Stimulated activated naive CD8-positive, alpha-beta T cell treated with anti-CD3 and anti-CD28 coated beads, Interleukin-15, Interleukin-2, amounts not matched to agents 100 ng/mL and 50 ng/mL, for 24 hours (primary cell): ENCODE results near the gene ADAM19.

Source experiments
- H3K27ac Mint-ChIP-seq: one replicate; pipeline ENCODE4 v1.8.0; 2021; ENCODE audit warnings: mild to moderate bottlenecking, mixed read lengths
- H3K27me3 Mint-ChIP-seq: one replicate; pipeline ENCODE4 v1.8.0; 2021; ENCODE audit warnings: mixed read lengths
- H3K36me3 Mint-ChIP-seq: one replicate; pipeline ENCODE4 v1.8.0; 2021; ENCODE audit warnings: low read depth, mixed read lengths
- H3K4me1 Mint-ChIP-seq: one replicate; pipeline ENCODE4 v1.8.0; 2021; ENCODE audit warnings: low read depth, mixed read lengths
- H3K4me3 Mint-ChIP-seq: one replicate; pipeline ENCODE4 v1.8.0; 2021; ENCODE audit warnings: mild to moderate bottlenecking, mixed read lengths
- H3K9me3 Mint-ChIP-seq: one replicate; pipeline ENCODE4 v1.8.0; 2021; ENCODE audit warnings: mixed read lengths

ADAM19 gene

DNA sequence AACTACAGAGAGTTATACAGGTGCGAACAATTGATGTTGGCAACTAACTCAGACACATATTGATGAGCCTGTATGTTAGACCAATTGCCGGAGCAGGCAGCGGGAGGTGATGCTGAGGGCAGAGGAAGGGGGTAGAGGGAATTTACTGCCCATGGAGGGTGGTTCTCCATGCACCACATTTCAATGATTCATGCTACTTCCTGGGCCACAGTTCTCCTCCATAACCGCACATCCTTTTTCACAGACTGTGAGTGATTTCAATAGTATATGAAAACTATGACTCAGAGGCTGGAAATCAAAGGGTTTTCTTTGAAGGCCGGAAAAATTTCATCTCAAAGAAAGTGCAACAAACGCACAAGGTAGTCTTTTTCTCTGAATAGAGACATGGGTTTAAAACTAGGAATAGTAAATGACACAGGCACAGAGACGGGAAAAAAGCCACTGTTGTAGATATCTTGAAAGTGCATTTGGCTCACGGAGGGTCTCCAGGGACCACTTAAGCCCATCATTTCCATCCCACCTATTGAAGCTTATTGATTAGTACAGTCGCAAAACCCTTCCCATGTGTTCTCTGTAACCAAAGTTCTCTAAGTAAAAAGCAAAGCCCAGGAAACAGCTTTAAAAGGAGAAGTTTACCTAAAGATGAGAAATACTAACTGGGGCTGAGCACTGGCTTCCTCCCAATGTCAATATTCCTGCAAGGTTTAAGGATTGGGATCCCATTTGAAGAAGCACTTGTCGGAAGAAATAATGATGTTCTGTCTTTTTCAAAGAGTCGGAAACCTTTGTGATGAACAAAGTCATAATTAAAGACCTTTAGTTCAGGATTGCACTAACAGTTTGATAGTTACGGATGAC lies 28.0 kb upstream of the ADAM19 start:
- H3K4me1 Mint-ChIP-seq = peaks cover 90% of the 10 kb centered on the region
- peak overlapping the region; percentile 58 for H3K4me3 Mint-ChIP-seq
- peak overlapping the region; percentile 95 for H3K27ac Mint-ChIP-seq
- H3K27me3 Mint-ChIP-seq = peaks cover 3% of the 10 kb centered on the region
- peaks cover 4% of the 10 kb centered on the region for H3K36me3 Mint-ChIP-seq
- no peaks in the 10 kb centered on the region for H3K9me3 Mint-ChIP-seq

DNA sequence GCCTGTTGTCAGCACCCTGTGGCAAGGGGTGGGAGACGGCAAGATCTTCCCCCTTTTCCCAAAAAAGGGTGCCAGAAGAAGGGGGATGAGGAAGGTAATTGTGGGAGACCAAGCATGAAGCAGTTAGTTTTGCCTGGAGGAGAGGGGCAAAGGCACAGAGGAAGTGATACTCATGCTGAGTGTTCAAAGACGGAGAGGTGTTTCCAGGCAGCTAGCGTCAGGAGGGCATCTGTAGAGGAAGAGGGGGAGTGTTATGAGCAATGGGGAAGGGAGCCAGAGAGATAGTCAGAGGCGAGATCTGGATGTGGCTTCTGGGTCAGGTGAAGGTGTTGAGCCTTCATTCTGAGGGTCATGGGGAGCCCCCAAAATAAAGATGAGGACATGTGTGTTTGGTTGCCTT lies 26.9 kb upstream of the ADAM19 start:
- Mint-ChIP-seq H3K27me3 (no peaks in the 10 kb centered on the region), H3K27ac (peak overlapping the region; percentile 95), H3K4me3 (peak overlapping the region; percentile 58), H3K9me3 (no peaks in the 10 kb centered on the region), H3K36me3 (no peaks in the 10 kb centered on the region), H3K4me1 (peaks cover 90% of the 10 kb centered on the region)

DNA sequence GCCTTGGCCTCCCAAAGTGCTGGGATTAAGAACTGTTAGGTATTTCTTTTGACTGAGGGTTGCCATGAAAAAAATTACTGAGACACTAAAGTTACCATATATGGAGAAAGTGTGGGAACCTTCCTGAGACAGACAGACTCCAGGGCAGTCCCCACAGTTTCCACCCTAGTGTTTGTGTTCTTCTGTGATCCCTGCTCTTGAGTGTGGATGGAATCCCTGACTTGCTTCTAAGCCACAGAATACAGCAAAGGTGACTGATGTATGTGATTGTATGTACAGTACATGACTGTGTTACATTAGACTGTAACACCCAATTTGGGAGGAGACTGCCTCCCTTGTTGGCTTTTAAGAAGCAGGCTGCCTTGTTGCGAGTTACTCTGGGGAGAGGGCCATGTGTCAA lies 24.7 kb upstream of the ADAM19 start:
- Mint-ChIP-seq H3K27me3 (no peaks in the 10 kb centered on the region), H3K27ac (peak overlapping the region; percentile 90), H3K4me1 (peaks cover 96% of the 10 kb centered on the region), H3K9me3 (peaks cover 4% of the 10 kb centered on the region), H3K4me3 (no peak overlapping the region), H3K36me3 (no peaks in the 10 kb centered on the region)

DNA sequence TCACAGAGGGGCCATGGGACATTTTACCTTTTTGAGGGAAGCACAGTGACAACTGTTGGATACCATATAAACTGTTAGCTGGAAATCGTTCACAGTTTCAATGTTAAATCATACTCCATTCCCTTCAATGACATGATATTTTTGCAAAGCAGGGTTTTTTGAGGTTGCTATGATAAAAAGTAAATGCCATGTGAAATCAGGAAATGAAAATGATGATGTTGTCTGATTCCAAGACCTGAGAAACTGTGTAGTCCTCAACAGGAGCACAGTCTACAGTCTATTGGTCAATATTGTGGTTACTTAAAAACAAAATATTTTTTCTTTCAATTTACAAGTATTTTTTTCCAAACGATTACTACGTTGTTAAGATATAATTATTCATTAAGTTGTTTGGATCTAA lies 24.0 kb upstream of the ADAM19 start:
- Mint-ChIP-seq H3K9me3 (peaks cover 4% of the 10 kb centered on the region), H3K4me1 (peaks cover 97% of the 10 kb centered on the region), H3K27me3 (no peaks in the 10 kb centered on the region), H3K36me3 (no peaks in the 10 kb centered on the region), H3K27ac (peak overlapping the region; percentile 90), H3K4me3 (peak overlapping the region; percentile 26)

DNA sequence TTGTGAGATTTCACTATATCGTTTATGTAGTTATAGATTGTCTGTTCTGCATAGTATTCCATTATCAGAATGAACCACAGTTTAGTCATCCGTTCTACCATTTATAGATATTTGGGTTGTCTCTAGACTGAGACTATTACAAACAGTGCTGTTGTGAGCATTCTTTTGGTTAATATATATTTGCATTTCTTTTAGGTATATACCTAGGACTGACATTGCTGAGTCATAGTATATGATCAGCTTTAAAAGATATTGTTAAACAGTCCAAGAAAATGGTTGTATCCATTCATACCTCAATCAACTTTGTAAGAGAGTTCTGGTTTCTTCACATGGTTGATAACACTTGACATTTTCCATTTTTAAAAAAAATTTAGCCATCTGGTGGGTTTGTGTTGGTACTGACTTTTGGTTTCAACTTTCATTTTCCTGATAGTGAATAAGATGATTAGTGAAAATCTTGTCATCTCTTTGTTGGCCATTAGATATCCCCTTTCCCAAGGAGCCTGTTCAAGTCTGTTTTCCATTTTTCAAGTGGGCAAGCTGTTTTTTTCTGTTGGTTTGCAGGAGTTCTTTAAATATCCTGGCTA lies 22.9 kb upstream of the ADAM19 start:
- peaks cover 2% of the 10 kb centered on the region for H3K27me3 Mint-ChIP-seq
- peak overlapping the region; percentile 30 for H3K4me3 Mint-ChIP-seq
- H3K27ac Mint-ChIP-seq = peak overlapping the region; percentile 72
- peaks cover 97% of the 10 kb centered on the region for H3K4me1 Mint-ChIP-seq
- H3K36me3 Mint-ChIP-seq = no peaks in the 10 kb centered on the region
- peaks cover 4% of the 10 kb centered on the region for H3K9me3 Mint-ChIP-seq

DNA sequence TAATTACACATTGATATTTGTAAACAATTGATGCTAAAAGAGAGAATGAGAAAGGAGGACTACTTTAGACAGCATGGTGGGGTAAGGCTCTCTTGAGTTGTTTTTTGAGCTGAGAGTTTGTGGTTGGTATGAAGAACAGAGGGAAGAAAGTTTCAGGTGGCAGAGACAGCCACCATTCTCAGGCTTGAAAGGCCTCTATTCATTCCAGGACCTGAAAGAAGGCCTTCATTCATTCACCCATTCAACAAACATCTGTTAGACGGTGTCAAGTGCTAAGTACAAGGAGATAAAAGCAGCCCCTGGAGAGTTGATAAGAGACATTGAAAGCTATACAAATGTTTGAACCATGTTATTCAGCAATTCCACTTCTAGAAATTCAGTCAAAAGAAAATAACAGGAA lies 21.7 kb upstream of the ADAM19 start:
- H3K36me3 Mint-ChIP-seq = no peaks in the 10 kb centered on the region
- H3K27me3 Mint-ChIP-seq = peaks cover 4% of the 10 kb centered on the region
- H3K4me3 Mint-ChIP-seq = peak overlapping the region; percentile 51
- H3K4me1 Mint-ChIP-seq = peaks cover 97% of the 10 kb centered on the region
- peaks cover 4% of the 10 kb centered on the region for H3K9me3 Mint-ChIP-seq
- peak overlapping the region; percentile 77 for H3K27ac Mint-ChIP-seq

DNA sequence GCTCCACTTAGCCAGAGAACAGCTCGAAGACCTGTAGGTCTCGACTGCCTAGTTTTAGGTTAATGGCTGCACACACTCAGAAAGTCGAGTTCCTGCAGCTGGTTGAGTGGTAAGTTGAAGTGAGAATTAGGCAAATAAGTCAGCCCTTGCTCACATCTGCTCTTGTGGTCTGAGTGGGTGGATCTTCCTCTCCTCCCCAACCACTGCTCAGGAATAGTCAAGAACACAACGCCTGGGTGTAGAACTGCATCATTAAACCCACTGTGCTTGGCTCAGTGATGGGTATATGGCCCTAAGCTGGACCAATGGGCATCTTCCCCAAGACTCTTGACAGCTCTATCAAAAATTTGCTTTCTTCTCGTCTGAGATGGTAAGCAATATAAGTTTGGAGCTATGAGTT lies 20.9 kb upstream of the ADAM19 start:
- Mint-ChIP-seq H3K27ac (peak overlapping the region; percentile 77), H3K27me3 (peaks cover 10% of the 10 kb centered on the region), H3K4me1 (peaks cover 98% of the 10 kb centered on the region), H3K4me3 (peak overlapping the region; percentile 51), H3K36me3 (peaks cover 6% of the 10 kb centered on the region), H3K9me3 (peaks cover 11% of the 10 kb centered on the region)

DNA sequence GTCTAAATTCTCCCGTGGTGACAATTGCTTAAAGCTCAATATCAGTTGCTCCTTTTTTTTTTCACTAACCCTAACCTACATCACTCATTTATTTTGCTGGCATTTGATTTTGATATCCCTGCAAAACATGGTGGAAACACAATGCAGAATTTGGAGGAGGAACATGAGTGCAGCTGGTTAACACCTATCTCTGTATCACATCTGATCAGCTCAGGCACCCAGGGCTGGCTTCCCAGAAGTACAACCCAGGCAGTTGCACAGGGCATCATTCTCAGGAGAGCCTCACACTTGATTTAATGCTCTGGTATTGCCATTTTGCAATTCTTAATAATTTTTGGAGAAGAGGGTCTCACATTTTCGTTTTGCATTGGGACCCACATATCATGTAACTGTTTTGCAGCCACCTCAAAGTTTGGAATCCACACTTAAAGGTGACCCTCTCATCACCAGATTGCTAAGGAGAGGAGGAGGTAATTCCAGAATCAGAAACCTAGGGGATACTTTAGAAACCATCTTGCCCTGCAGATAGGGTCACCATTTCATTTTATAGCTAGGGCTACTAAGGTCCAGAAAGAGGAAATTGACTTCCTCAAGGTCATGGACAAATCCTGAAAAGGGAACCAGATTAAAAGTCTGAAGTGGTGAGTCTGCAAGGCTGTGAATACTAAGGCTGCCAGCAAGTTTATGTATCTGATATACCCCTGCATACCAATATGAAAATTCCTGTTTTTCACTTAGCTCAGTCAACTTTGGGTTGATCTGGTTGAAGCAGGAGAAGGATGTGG lies 19.3 kb upstream of the ADAM19 start:
- peak overlapping the region; percentile 4 for H3K27ac Mint-ChIP-seq
- peaks cover 84% of the 10 kb centered on the region for H3K4me1 Mint-ChIP-seq
- peaks cover 12% of the 10 kb centered on the region for H3K27me3 Mint-ChIP-seq
- peaks cover 6% of the 10 kb centered on the region for H3K36me3 Mint-ChIP-seq
- peaks cover 11% of the 10 kb centered on the region for H3K9me3 Mint-ChIP-seq
- no peak overlapping the region for H3K4me3 Mint-ChIP-seq

DNA sequence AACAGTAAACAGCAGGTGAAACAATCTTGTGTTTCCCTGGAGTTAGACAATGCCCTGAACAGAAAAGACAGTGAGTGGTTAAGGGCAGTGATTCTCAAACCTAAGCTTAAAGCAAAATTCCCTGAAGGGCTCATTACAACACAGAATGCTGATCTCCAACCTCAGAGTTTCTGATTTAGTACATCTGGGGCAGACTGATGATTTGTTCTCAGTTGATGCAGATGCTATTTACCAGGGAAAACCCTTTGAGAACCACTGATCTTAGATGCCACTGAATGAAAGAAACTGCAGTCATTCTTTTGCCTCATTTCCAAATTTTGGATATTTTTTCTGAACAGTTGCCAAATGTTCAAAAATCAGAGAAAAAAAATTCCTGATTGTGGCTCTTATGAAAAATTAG lies 18.7 kb upstream of the ADAM19 start:
- peak overlapping the region; percentile 4 for H3K27ac Mint-ChIP-seq
- H3K4me3 Mint-ChIP-seq = peak overlapping the region; percentile 19
- peaks cover 11% of the 10 kb centered on the region for H3K9me3 Mint-ChIP-seq
- peaks cover 78% of the 10 kb centered on the region for H3K4me1 Mint-ChIP-seq
- H3K27me3 Mint-ChIP-seq = peaks cover 15% of the 10 kb centered on the region
- H3K36me3 Mint-ChIP-seq = peaks cover 6% of the 10 kb centered on the region

DNA sequence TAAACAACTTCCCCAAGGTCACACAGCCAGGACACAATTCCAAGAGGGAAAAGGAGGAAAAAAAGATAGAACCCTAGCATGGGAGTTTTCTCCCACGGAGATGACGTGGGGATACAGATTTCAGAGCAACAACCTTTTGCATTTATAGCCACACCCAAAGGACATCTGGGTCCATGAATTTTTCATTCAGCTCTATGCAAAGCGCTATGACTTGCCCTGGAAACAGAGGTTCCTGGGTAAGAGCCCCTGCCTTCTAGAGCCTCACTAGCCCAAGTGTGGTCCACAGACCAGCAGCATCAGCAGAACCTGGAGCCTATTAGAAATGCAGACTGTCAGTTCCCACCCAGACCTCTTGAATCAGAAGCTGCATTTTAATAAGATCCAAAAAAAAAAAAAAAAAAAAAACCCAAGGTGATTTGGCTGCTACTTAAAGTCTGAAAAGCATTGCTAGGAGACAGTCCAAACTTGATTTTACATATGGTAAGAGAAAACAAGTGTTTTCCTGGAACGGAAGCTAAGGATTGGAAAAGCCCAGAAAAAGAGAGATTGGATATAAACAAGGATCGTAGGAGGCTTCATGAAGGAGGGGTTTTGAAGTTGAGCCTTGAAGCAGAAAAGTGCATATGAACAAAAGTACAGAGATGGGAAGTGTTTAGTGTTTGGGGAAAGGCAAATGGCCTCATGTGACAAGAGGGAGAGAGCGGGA lies 17.6 kb upstream of the ADAM19 start:
- peaks cover 6% of the 10 kb centered on the region for H3K36me3 Mint-ChIP-seq
- H3K27me3 Mint-ChIP-seq = peaks cover 15% of the 10 kb centered on the region
- peak overlapping the region; percentile 45 for H3K4me3 Mint-ChIP-seq
- peak overlapping the region; percentile 36 for H3K27ac Mint-ChIP-seq
- H3K9me3 Mint-ChIP-seq = peaks cover 11% of the 10 kb centered on the region
- peaks cover 68% of the 10 kb centered on the region for H3K4me1 Mint-ChIP-seq

DNA sequence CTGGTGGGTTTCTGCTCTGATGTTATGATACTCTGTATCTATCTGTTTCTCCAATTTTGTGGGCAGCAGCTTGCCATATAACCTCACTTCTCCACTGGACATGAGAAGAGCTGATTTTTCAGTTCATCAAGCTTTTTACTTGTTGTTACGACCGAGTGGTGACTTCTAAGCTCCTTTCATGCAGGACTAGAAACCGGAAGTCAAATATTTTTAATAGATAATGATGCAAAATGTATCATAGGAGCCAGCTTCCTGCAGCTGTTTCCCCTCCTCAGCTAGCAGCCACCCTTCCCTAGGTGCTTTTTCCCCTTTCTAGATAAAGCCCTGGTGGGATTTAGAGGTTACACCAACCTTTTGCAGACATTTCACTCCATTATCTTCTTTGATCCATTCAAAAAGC lies 17.0 kb upstream of the ADAM19 start:
- Mint-ChIP-seq H3K4me1 (peaks cover 62% of the 10 kb centered on the region), H3K9me3 (peaks cover 11% of the 10 kb centered on the region), H3K4me3 (peak overlapping the region; percentile 45), H3K27me3 (peaks cover 20% of the 10 kb centered on the region), H3K27ac (no peak overlapping the region), H3K36me3 (peaks cover 6% of the 10 kb centered on the region)

DNA sequence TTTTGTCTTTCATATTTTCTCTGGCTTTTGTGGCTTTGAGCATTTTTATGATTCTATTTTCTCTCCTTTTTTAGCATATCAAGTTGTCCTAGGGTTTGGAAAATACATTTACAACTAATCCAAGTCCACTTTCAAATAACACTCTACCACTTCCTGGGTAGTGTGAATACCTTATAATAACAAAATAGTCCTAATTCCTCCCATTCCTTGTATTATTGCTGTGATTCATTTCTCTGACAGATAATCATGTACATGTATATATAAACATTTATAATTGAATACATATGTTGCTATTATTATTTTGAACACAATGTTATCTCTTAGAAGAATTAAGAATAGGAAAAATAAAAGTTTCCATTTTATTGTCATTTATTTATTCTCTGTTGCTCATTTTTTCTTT lies 14.9 kb upstream of the ADAM19 start:
- H3K27me3 Mint-ChIP-seq = peaks cover 20% of the 10 kb centered on the region
- H3K4me3 Mint-ChIP-seq = no peak overlapping the region
- H3K9me3 Mint-ChIP-seq = peaks cover 11% of the 10 kb centered on the region
- H3K4me1 Mint-ChIP-seq = peaks cover 41% of the 10 kb centered on the region
- H3K36me3 Mint-ChIP-seq = peaks cover 6% of the 10 kb centered on the region
- no peak overlapping the region for H3K27ac Mint-ChIP-seq

DNA sequence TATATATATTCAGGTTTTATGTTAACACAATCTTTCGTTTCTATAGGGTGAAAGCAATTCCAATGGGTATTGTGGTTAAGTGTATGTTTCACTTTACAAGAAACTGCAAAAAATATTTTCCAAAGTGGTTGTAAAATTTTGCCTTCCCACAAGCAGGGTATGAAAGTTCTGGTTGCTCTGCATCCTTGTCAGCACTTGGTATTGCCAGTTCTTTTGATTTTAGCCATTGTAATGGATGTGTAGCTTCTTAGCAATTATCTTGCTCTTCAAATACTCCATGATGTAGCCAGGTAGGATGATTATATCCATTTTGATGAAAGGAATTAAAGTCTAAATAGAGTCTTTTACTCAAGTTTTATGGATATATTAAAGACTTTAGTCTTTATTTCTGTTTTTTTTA lies 9.1 kb upstream of the ADAM19 start:
- Mint-ChIP-seq H3K4me1 (peaks cover 39% of the 10 kb centered on the region), H3K9me3 (peaks cover 8% of the 10 kb centered on the region), H3K27me3 (peaks cover 5% of the 10 kb centered on the region), H3K36me3 (no peaks in the 10 kb centered on the region), H3K27ac (no peak overlapping the region), H3K4me3 (no peak overlapping the region)

DNA sequence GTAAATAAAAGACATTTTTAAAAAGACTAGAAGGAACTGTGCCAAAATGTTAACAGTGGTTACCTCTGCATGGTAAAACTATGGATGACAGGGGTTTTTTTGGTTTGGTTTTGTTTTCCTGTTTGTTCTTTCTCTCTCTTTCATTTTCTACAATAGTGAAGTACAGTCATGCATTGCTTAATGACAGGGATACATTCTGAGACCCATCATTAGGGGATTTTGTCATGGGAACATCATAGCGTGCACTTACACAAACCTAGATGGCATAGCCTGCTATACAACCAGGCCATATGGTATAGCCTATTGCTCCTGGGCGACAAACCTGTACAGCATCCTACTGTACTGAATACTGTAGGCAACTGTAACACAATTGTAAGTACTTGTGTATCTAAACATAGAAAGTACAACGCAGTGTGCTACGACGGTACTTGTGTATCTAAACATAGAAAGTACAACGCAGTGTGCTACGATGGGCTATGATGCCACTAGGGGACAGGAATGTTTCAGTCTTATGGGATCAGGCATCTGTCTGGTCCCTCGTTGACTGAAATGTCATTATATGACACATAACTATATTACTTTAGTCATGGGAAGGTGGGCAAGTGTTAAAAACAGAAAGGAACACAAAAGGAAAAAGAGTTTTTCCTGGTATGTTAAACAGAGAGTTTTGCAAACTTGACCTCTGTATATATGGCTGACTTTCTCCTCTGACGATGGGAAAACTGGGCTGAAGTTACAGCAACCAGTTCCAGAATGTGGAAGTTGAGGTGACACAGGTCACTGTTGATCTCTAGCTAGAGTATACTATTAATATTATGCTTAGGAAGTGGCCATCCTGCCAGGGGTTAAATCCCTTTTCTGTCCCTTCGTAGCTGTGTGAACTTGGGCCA lies 7.4 kb upstream of the ADAM19 start:
- peak overlapping the region; percentile 66 for H3K27ac Mint-ChIP-seq
- H3K36me3 Mint-ChIP-seq = no peaks in the 10 kb centered on the region
- H3K27me3 Mint-ChIP-seq = peaks cover 4% of the 10 kb centered on the region
- peaks cover 55% of the 10 kb centered on the region for H3K4me1 Mint-ChIP-seq
- peak overlapping the region; percentile 45 for H3K4me3 Mint-ChIP-seq
- peaks cover 8% of the 10 kb centered on the region for H3K9me3 Mint-ChIP-seq
